Measurements from ENCODE around the gene GEMIN5. TPM values are rescaled to one million over a fixed set of nuclear protein-coding genes. Genes with fewer than 3 reads are reported as not detected.

GEMIN5 gene
- total and polyA plus RNA-seq, 2 of the 8 experiments (the other 6 are each of a cell fraction or from before 2014, with no cell fraction given), result 12.8 to 47.0 TPM

GRCh38 chr5:154844809-154845208, 93.2 kb downstream of the GEMIN5 start:
- Histone ChIP-seq H3K79me2 (ENCODE audit: control insufficient read depth in 1 of 2, insufficient read depth in 2 of 2, low read length in 2 of 2) (no peaks in the 10 kb centered on the region), H3K23me2 (ENCODE audit: low read depth, low read length) (no peaks in the 10 kb centered on the region), H3K4ac (replicated peaks; ENCODE audit: insufficient read length, low read depth, low read length) (no peak overlapping the region), H2BK120ac (replicated peaks; ENCODE audit: low read depth, low read length) (no peak overlapping the region), H4K5ac (ENCODE audit: insufficient read length, low read depth, low read length) (no peak overlapping the region), H3K14ac (ENCODE audit: insufficient read length) (no peak overlapping the region), H3K4me1 (replicated peaks in 1 of 4; ENCODE audit: control insufficient read depth in 3 of 4, insufficient read depth in 4 of 4, low read length in 3 of 4) (peaks cover 0 to 2% (median under 1%) of the 10 kb centered on the region in 4 experiments; a peak in 3 of 7 replicates), H3K9me3 (ENCODE audit: insufficient read depth in 2 of 2, low read depth in 1 of 2, low read length in 1 of 2) (no peaks in the 10 kb centered on the region), H2AK5ac (ENCODE audit: low read depth, low read length) (no peak overlapping the region), H3K4me2 (ENCODE audit: insufficient read depth in 1 of 2, low read depth in 2 of 2, low read length in 2 of 2) (no peak overlapping the region), H3K9ac (replicated peaks in 1 of 4; ENCODE audit: extremely low read depth in 1 of 4, low read depth in 3 of 4, low read length in 3 of 4) (no peak overlapping the region), H2BK20ac (ENCODE audit: low read length) (no peak overlapping the region), H3K27me3 (replicated peaks in 1 of 4; ENCODE audit: control insufficient read depth in 3 of 4, extremely low read depth in 1 of 4, insufficient read depth in 3 of 4, low read length in 3 of 4) (no peaks in the 10 kb centered on the region), H2AFZ (ENCODE audit: low read length) (no peak overlapping the region), H4K91ac (replicated peaks; ENCODE audit: insufficient read length, low read length) (no peak overlapping the region), H2BK12ac (ENCODE audit: low read depth, low read length) (no peak overlapping the region), H3K23ac (ENCODE audit: insufficient read length) (no peak overlapping the region), H2BK5ac (ENCODE audit: low read depth, low read length) (no peak overlapping the region), H3K36me3 (ENCODE audit: control insufficient read depth in 2 of 4, insufficient read depth in 4 of 4, low read length in 3 of 4) (no peaks in the 10 kb centered on the region; a peak in 2 of 8 replicates), H4K20me1 (replicated peaks in 1 of 2; ENCODE audit: control insufficient read depth in 1 of 2, insufficient read depth in 2 of 2, low read length in 2 of 2) (no peaks in the 10 kb centered on the region), H3K79me1 (ENCODE audit: low read depth, low read length) (no peaks in the 10 kb centered on the region), H2BK15ac (ENCODE audit: low read length) (no peak overlapping the region), H3K4me3 (ENCODE audit: extremely low read depth in 1 of 4, insufficient read depth in 2 of 4, low read depth in 3 of 4, low read length in 4 of 4) (no peak overlapping the region), H3K18ac (ENCODE audit: extremely low read depth, low read length) (no peak overlapping the region), H3K56ac (replicated peaks; ENCODE audit: insufficient read length, low read depth, low read length) (no peak overlapping the region), H3K27ac (ENCODE audit: low read depth, low read length) (no peak overlapping the region), H4K8ac (ENCODE audit: extremely low read depth, insufficient read depth, low read length) (no peak overlapping the region)
- DNase-seq (ENCODE audit: low read depth in 1 of 2, low spot score in 2 of 2), result no peak
- ChIA-PET POLR2A (ENCODE audit: partially characterized antibody) (interaction anchor here (0.9 to 2.5 kb wide), 5 partner anchors 10 to 25 kb away, joined by 3 to 9 read pairs (median 4); partner anchors contain the start of gene CNOT8), CTCF (ENCODE audit: partially characterized antibody) (interaction anchor here (1.1 to 1.2 kb wide), 2 partner anchors 10 to 15 kb away, joined by 4 read pairs; no protein-coding TSS in a partner anchor)
- no peak for FAIRE-seq
- WGBS, 2 experiments (ENCODE audit: extremely low coverage in 1 of 2, insufficient coverage in 1 of 2, insufficient read length in 1 of 2, insufficient replicate concordance in 2 of 2, low coverage in 1 of 2, low lambda C conversion rate in 2 of 2, missing lambda C conversion rate in 1 of 2), result 87% methylated on average over 5 of the region's 5 CpGs; no CpG with 5 or more reads in 1 of the 2 experiments
- no peak for TF ChIP-seq CTCF (IDR thresholded peaks at IDR 0.05; ENCODE audit: control extremely low read depth in 1 of 3, insufficient read depth in 1 of 3, low read depth in 1 of 3, low read length in 3 of 3)
- TF ChIP-seq KDM5A (IDR thresholded peaks at IDR 0.05; ENCODE audit: low read length), result no peak
- no peak for TF ChIP-seq JUND (IDR thresholded peaks at IDR 0.05; ENCODE audit: low read length)
- no peak for TF ChIP-seq ATF2 (IDR thresholded peaks at IDR 0.05; ENCODE audit: low read length)
- no peak for TF ChIP-seq SIX5 (IDR thresholded peaks at IDR 0.05; ENCODE audit: low read depth, low read length)
- TF ChIP-seq ASH2L (IDR thresholded peaks at IDR 0.05; ENCODE audit: low read length), result no peak
- no peak for TF ChIP-seq YY1 (IDR thresholded peaks at IDR 0.05; ENCODE audit: low read depth, low read length)

Measured in H1 (cell line).